Loucy (cell line): Measurements from ENCODE around the gene NRF1.

Experiments used
- H2AFZ ChIP-seq: fragments of 200-600 bp; sonication (generic); 2 replicates; pipeline ENCODE4 v1.6.0; 2016; ENCODE audit warnings: antibody characterized with exemption, mild to moderate bottlenecking, low read length, moderate library complexity
- H3F3A ChIP-seq: fragments of 200-600 bp; 2 replicates; pipeline ENCODE4 v1.6.0; 2016; ENCODE audit warnings: antibody characterized with exemption, low read depth, mild to moderate bottlenecking
- H3K27me3 ChIP-seq: fragments of 200-600 bp; sonication (generic); 2 replicates; pipeline ENCODE4 v1.6.1; 2014; ENCODE audit warnings: low read length, mild to moderate bottlenecking; ENCODE audit not compliant: insufficient read depth, poor library complexity, severe bottlenecking
- H3K36me3 ChIP-seq: fragments of 200-600 bp; sonication (generic); 2 replicates; pipeline ENCODE4 v1.6.1; 2016; ENCODE audit warnings: low read length; ENCODE audit not compliant: insufficient read depth
- H3K4me1 ChIP-seq: fragments of 200-600 bp; sonication (generic); 2 replicates; pipeline ENCODE4 v1.5.1; 2014; ENCODE audit warnings: low read length, mild to moderate bottlenecking; ENCODE audit not compliant: insufficient read depth, poor library complexity, severe bottlenecking
- H3K4me2 ChIP-seq: fragments of 200-600 bp; sonication (generic); 2 replicates; pipeline ENCODE4 v1.6.0; 2014; ENCODE audit warnings: antibody characterized with exemption, low read length, low read depth, mild to moderate bottlenecking; ENCODE audit not compliant: poor library complexity, severe bottlenecking
- H3K4me3 ChIP-seq: fragments of 200-600 bp; sonication (generic); 2 replicates; pipeline ENCODE4 v1.5.1; 2014; ENCODE audit warnings: low read length, mild to moderate bottlenecking, mixed read lengths; ENCODE audit not compliant: poor library complexity, severe bottlenecking
- H3K79me2 ChIP-seq: fragments of 200-600 bp; sonication (generic); 2 replicates; pipeline ENCODE4 v1.6.1; 2014; ENCODE audit warnings: low read length; ENCODE audit not compliant: insufficient read depth
- H3K9ac ChIP-seq: fragments of 200-600 bp; sonication (generic); 2 replicates; pipeline ENCODE4 v1.6.0; 2014; ENCODE audit warnings: mild to moderate bottlenecking, low read depth, low read length, moderate library complexity; ENCODE audit not compliant: poor library complexity, severe bottlenecking
- H3K9me2 ChIP-seq: fragments of 200-600 bp; sonication (generic); replicated peaks from 2 replicates; pipeline ENCODE4 v1.6.1; 2016; ENCODE audit warnings: low read depth, low read length, mixed read lengths
- H3K9me3 ChIP-seq: fragments of 200-600 bp; sonication (generic); 2 replicates; pipeline ENCODE4 v1.6.1; 2014; ENCODE audit warnings: mild to moderate bottlenecking, antibody characterized with exemption, low read length, low read depth; ENCODE audit not compliant: insufficient read depth
- H4K20me1 ChIP-seq: fragments of 200-600 bp; sonication (generic); 2 replicates; pipeline ENCODE4 v1.6.0; 2014; ENCODE audit warnings: antibody characterized with exemption, low read length, mild to moderate bottlenecking; ENCODE audit not compliant: insufficient read depth, poor library complexity, severe bottlenecking
- EZH2phosphoT487 ChIP-seq: fragments of 200-600 bp; IDR thresholded peaks from 2 replicates; pipeline ENCODE4 v1.6.1; 2018; ENCODE audit warnings: antibody characterized with exemption, mild to moderate bottlenecking, moderate library complexity, borderline replicate concordance
- TF ChIP-seq, protein P1 (sequence below): fragments of 200-600 bp; sonication (generic); conservative IDR thresholded peaks from 2 replicates; pipeline ENCODE4 v1.5.1; 2014; ENCODE audit warnings: mild to moderate bottlenecking, antibody characterized with exemption, low read length

Gene NRF1

DNA sequence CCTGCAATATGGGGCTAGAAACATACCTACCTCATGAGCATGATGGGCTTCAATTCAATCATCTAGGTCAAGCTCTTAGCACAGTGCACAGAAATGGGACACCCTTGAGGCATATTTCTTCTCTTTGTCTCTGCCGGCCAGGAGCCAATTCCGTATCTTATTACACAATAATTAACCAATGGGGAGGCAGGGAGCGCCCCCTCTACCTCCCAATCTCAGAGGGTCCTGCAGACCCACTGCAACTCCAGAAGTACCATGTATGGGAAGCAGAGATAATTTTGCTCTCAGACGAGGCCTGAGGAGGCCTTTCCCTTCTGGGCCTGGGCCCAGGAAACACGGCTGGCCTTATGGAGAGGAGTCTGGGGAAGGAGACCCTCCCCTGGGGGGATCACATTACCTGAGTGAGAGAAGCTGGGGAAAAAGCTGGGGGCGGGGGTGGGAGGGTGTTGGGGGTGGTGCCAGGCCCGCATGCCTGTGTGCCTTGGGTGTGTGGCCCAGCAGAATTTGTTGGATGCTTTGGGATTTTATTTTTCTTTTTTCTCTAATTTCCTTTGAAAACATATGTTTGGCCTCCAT, 185.8 kb downstream of the NRF1 start:
- H3K9ac ChIP-seq: no peak overlapping the region
- no peaks in the 10 kb centered on the region for H3K9me3 ChIP-seq
- H3F3A ChIP-seq: no peaks in the 10 kb centered on the region
- H3K36me3 ChIP-seq: no peaks in the 10 kb centered on the region
- no peak overlapping the region for H3K4me3 ChIP-seq
- H3K9me2 ChIP-seq: no peaks in the 10 kb centered on the region
- H3K4me1 ChIP-seq: no peaks in the 10 kb centered on the region
- no peak overlapping the region for H2AFZ ChIP-seq
- no peak for TF ChIP-seq EZH2phosphoT487
- TF ChIP-seq, protein P1, sequence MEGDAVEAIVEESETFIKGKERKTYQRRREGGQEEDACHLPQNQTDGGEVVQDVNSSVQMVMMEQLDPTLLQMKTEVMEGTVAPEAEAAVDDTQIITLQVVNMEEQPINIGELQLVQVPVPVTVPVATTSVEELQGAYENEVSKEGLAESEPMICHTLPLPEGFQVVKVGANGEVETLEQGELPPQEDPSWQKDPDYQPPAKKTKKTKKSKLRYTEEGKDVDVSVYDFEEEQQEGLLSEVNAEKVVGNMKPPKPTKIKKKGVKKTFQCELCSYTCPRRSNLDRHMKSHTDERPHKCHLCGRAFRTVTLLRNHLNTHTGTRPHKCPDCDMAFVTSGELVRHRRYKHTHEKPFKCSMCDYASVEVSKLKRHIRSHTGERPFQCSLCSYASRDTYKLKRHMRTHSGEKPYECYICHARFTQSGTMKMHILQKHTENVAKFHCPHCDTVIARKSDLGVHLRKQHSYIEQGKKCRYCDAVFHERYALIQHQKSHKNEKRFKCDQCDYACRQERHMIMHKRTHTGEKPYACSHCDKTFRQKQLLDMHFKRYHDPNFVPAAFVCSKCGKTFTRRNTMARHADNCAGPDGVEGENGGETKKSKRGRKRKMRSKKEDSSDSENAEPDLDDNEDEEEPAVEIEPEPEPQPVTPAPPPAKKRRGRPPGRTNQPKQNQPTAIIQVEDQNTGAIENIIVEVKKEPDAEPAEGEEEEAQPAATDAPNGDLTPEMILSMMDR: no peak
- H3K4me2 ChIP-seq: no peak overlapping the region
- H3K79me2 ChIP-seq: no peaks in the 10 kb centered on the region
- no peaks in the 10 kb centered on the region for H3K27me3 ChIP-seq
- no peaks in the 10 kb centered on the region for H4K20me1 ChIP-seq

DNA sequence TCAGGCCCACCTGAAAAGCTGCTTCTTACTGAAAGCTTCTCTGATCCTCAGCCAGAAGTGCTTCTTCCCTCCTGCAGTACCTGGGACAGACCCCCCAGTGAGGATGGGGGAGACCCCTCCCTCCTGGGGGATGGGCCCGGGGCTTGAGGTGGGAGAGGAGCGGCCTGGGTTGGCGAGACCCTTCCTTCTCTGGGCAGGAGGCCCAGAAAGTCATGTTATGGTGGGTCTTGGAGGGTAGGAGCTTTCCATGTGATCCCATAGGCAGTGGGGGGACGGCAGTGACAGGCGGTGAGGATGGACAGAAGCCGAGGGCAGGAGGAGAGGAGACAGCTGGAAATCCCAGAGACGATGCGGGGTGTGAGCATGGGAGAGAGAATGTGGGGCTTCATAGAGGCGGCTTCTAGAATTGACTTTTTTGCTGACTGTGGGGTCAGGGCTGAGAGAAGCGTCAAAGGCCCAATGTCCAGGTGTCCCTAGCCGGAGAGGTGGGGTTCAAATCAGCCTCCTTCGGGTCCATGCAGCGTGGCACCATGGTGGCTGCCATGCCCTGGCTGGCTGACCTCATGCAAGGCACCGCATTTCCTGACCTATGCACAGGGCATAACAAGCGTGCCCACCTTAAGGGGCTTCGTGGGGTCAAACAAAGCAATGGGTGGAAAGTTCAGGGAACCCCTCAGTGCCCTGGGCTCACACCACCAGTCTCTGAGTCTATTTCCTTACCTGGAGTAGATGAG, 187.3 kb downstream of the NRF1 start:
- no peaks in the 10 kb centered on the region for H3K4me1 ChIP-seq
- H3F3A ChIP-seq: no peaks in the 10 kb centered on the region
- H3K9me3 ChIP-seq: no peaks in the 10 kb centered on the region
- H3K4me3 ChIP-seq: no peak overlapping the region
- H3K79me2 ChIP-seq: no peaks in the 10 kb centered on the region
- no peaks in the 10 kb centered on the region for H3K27me3 ChIP-seq
- H3K9me2 ChIP-seq: no peaks in the 10 kb centered on the region
- no peak overlapping the region for H2AFZ ChIP-seq
- TF ChIP-seq EZH2phosphoT487: no peak
- TF ChIP-seq, protein P1: no peak
- H3K36me3 ChIP-seq: no peaks in the 10 kb centered on the region
- H3K4me2 ChIP-seq: no peak overlapping the region
- no peak overlapping the region for H3K9ac ChIP-seq
- no peaks in the 10 kb centered on the region for H4K20me1 ChIP-seq

DNA sequence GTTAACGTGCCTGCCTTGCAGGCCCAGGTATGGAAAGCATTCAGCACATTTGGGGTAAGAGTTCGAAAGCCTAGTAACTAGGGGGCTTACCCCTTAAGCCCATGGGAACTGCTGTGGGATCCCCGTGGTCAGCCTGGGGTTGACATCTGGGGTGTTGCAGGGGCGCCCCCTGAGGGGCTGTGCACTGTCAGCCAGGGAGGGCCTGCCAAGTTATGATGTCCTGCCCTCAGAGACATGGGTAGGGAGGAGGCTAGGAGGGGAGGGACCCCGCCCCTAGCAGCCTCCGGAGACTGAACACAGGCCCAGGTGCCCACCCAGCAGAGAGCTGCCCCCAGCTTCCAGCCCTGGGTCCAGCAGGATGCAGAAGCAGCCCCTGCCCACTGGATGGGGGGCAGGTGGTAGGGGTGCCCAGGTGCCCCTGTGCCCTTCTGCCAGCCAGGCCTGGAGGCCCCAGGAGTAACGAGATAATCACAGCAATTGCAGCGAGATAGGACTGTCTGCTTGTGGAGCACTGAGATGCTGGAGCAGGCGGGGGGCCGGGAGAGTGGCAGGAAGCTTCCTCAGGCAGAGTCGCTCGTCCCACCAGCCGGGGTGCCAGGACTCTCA, 187.9 kb downstream of the NRF1 start:
- H3K36me3 ChIP-seq: no peaks in the 10 kb centered on the region
- H3K79me2 ChIP-seq: no peaks in the 10 kb centered on the region
- no peak overlapping the region for H3K4me2 ChIP-seq
- no peaks in the 10 kb centered on the region for H3K9me3 ChIP-seq
- no peaks in the 10 kb centered on the region for H3K4me1 ChIP-seq
- TF ChIP-seq, protein P1: no peak
- TF ChIP-seq EZH2phosphoT487: no peak
- no peak overlapping the region for H2AFZ ChIP-seq
- no peaks in the 10 kb centered on the region for H3F3A ChIP-seq
- H3K9ac ChIP-seq: no peak overlapping the region
- no peaks in the 10 kb centered on the region for H3K27me3 ChIP-seq
- no peak overlapping the region for H3K4me3 ChIP-seq
- no peaks in the 10 kb centered on the region for H3K9me2 ChIP-seq
- H4K20me1 ChIP-seq: no peaks in the 10 kb centered on the region
